HG03139 (cell line): ENCODE measurements around the gene MON1A.
A peak's percentile ranks its signal among the peaks of the same experiment; 100 is the strongest.
"Not testable (repeated sequence)": the region's sequence is repeated elsewhere in the genome, so short reads cannot be mapped to it uniquely, and the experiment has no call there.

Source experiments
- ATAC-seq: cut with Tn5 transposase; IDR thresholded peaks from one replicate; pipeline ENCODE4 v1.9.1; 2021; ENCODE audit not compliant: unreplicated experiment

MON1A gene

GRCh38 chr3:49917806-49918590 is 11.6 kb downstream of the MON1A start:
- ATAC-seq = not testable (repeated sequence)

DNA sequence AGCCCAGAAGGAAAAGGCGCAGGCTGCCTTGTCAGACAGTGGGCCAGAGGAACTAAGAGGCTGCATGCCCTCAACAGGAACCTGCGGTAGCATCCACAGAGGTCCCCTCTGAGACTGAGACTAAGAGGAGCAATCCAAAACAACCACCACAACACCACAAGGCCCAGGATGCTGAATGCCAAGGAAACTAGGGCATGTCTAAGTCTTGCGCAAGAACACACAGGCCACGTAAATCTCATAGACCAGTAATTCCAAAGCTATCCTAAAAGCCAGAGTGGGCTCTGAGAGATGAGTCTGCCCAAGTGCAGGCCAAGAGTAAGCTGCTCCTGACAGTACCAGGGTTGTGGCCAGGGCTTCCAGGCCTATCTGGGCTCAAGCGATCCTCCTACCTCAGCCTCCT is 12.9 kb downstream of the MON1A start:
- ATAC-seq = no peak

DNA sequence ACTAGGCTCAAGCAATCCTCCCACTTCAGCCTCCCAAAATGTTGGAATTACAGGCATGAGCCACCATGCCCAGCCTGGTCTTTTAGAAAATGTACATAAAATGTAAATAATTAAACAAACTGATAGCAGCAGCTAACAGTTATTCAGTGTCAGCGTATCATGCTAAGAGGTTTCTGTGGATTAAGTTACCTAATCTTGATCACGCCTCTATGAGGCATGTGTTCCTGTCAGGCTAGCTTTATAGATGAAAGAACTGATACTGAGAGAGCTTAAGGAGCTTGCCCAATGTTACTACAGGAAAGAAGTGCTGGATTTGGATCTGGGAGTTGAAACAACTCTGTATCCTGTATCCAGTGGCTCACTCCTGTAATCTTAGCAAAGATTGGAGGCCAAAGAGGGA is 14.7 kb downstream of the MON1A start:
- ATAC-seq = no peak

DNA sequence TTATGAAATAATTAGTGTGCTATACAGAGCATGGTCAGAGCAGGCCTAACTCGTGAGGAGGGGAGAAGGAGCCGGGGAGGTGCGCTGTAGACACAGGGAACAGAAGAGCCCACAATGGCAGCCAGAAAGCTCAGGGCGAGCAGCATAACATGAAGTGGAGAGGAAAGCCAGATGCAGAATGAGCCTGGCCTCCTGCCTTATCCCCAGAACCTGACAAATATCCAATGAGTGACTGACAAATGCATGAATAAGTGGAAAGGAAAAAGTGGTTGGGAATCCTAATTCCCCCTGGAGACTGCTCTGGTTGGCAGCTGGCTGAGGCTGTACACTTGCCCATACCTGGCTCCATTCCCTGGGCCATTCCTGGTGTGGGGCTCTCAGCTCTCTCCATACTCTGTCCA is 16.7 kb downstream of the MON1A start:
- no peak for ATAC-seq

DNA sequence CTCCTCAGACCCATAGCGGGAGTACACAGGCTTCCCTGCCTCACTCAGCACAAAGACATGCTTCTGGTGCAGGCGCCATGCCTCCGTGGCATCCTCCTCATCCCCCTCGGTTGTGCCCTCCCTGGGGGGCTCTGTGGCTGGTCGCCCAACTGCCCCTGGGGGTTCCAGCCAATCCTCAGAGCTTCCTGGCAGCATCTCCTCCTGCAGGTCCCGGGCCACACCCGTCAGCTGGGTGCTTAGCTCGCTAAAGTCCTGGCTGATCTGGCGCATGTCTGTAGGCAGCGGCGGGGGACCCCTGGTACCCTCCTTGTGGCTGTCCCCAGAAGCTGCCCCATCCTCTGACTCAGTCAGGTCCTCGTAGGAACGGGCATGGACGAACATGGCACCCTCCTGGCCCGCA is 18.0 kb downstream of the MON1A start:
- ATAC-seq = no peak

DNA sequence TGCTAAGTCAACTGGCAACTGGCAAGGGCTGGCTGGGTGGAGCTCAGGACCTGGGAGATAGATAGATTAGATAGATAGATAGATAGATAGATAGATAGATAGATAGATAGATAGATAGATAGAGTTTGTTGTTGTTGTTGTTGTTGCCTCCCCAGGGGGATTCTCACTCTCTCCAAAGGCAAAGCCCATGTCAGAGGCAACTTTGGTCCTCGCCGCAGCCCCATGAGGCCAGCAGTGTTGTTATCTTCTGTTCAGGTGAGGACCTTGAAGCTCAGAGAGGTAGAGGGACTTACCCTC is 18.5 kb downstream of the MON1A start:
- ATAC-seq = no peak

- no peak for ATAC-seq
Measured at GRCh38 chr3:49910409-49911123, 19.0 kb downstream of the MON1A start.

DNA sequence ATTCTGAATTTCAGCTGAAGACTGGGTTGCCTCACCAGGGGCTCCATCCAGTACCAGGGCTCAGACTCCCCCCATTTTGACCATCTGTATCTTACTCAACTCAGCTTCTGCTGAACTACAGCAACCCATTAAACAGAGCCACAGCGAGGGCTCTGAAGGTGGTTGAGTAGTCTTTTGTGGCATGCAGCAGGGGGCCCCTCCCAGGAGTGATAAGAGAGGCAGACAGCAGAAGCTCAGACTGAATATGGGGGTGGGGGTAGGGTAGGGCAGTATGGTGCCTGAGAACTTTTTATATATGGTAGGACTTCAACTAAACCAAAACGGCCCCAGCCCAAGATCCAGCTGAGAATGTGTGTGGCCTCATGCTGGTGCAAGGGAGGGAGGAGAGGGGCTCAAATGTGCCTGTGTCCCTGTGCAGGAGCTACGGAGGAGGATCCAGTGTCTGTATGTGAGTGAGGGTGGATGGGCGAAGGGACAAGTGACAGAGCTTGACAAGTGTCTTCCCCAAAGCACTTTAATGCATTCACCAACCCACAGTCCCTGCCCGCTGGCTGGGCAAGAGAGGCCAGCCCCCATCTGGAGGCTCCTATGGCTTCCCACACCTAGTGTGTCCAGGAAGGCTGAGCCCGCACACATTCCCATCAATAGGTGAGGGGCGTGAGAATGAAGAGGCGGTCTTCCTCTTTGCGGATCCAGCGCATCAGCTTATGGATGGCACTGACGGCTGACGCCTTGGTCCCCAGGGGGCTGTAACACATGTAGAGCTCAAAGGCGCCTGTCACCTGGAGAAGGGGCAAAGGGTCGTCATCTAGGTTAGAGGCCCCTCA is 21.0 kb downstream of the MON1A start:
- ATAC-seq = no peak

DNA sequence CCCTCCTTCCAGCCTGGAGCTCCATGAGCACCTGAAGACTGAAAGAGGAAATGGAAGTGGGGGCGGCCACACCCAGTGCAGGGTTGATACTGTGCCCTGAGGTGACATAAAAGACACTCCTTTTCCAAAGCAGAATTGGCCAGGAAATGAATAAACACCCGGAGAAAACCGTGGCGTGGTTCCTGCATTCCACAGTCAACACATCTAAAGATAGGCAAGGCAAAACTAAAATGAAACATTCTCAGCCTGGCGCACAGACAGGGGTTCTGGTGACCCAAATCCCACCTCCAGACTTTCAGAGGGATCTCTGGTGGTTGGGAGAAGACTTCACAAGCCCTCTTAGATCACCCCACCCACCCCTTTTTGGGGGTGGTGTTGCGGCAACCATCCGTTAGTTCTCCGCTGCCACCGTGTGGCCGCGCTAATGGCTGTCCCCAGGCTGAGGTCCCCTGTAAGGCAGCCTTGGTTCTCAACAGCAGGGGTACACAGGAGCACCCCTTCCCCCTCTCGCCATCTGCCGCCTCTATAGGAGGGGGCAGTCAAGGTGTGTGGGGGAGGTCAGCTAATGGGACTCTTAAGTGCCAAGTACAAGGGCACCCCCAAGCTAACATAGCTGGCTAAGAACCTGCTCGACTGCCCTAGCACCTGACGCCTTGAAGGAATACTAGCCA is 23.4 kb downstream of the MON1A start:
- no peak for ATAC-seq

DNA sequence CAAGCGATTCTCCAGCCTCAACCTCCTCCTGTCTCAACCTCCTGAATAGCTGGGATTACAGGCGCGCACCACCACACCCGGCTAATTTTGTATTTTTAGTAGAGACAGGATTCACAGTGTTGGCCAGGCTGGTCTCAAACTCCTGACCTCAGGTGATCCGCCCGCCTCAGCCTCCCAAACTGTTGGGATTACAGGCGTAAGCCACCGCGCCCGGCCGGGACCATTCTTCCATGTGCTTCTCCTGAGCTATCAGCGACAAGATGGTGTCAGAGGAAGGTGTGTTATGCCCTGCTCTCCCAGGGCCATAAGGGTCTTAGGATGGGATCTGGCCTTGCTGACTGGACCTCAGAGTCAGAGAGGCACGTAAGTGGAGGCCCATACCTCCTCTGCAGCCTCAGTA is 25.2 kb downstream of the MON1A start:
- ATAC-seq = not testable (repeated sequence)

GRCh38 chr3:49903451-49904424 is 25.9 kb downstream of the MON1A start, which contains the start of gene MST1R:
Gene MST1R (minus strand): TSS chr3:49903873. CDS start chr3:49903609, 264 bp downstream.
- peak; percentile 76 for ATAC-seq

GRCh38 chr3:49902511-49903345 is 26.9 kb downstream of the MON1A start:
- no peak for ATAC-seq

DNA sequence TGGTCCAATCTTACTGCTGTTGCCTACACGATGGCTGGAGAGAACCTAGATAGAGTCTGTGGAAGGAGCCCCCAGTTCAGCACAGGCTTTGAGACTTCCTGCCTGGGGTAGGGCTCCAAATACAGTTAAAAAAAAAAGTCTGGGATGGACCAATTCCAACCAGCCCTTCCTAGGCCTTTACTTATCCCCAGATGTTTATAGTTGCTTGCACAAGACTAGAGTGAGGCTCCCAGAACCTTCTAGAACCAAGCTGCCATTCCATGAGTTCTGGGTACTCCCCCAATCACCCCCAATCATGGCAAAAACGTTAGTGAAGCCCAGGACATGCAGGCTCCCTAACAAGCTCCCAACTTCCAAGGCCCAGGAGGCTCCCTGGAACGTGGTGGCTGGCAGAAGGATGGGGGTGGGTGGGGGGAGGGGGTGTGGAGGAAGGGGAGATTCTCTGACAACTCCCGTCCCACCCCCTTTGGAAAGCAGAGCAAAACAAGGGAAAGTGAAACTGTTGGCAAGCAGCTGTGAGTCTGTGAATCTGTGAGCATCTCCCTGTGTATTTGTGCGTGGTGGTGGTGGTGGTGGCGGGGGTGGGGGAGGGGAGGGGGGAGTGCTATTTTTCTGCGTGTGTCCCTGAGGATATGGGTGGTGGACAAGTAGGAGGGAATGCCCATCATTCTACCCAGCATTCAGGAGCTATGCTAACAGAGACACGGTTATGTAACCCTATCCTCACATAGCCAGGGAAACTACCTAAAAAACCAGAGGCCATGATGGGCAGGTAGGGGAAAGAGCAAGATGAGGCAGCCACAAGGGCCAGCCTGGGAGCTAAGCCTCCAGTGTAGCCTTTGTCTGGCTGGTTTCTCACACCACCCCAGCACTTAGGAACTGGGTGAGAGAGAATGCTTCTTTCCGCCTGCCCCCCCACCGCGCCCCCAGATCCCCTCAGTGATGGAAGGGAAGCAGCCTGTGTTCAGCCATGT is 28.0 kb downstream of the MON1A start:
- no peak for ATAC-seq

- no peak for ATAC-seq
Measured at GRCh38 chr3:49900491-49901153, 29.0 kb downstream of the MON1A start.

DNA sequence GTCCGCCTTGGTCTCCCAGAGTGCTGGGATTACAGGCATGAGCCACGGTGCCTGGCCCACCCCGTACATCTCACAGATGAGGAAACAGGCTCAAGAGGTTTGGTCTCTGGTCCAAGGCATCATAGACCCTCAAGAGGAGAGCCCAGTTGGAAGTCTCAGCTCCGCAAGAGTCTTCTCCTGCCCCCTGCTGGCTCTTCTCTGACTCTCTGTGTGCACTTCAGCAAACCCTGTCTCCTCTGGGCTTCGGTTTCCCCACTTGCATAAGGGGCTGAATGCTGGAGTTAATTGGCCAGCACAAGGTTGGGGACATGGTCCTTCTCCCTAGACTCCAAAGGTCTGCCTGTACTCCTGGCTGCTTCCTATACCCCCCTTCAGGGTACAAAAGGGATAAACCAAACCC is 29.8 kb downstream of the MON1A start:
- ATAC-seq = no peak

GRCh38 chr3:49898991-49899390 is 30.6 kb downstream of the MON1A start:
- ATAC-seq = no peak

DNA sequence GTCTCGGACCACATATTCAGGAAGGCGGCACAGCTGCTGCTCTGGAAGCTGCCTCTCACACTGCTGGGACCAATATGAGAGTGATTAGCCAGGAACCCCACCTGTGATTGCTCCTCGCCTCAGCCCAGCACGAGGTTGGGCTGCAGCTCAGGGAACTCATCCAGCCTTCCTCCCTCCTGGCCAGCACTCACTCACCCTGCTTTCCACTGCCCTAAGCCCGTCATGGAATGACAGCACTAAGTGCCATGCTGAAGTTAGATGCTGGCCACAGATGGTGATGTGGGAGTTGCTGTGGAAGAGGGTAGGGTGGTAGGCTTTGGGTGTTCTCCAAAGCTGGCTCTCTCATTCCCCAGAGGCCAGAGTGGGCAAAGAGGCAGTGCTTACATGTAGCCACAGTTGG is 33.3 kb downstream of the MON1A start:
- no peak for ATAC-seq
